ENCODE measurements around the gene GNAO1. TPM values are rescaled to one million over a fixed set of nuclear protein-coding genes. Genes with fewer than 3 reads are reported as not detected.

The GNAO1 gene
- total and polyA plus RNA-seq, 9 of the 15 experiments (the other 6 are each of a cell fraction or from before 2014, with no cell fraction given): 0.07 to 0.42 (median 0.08) TPM; not detected in 5

DNA sequence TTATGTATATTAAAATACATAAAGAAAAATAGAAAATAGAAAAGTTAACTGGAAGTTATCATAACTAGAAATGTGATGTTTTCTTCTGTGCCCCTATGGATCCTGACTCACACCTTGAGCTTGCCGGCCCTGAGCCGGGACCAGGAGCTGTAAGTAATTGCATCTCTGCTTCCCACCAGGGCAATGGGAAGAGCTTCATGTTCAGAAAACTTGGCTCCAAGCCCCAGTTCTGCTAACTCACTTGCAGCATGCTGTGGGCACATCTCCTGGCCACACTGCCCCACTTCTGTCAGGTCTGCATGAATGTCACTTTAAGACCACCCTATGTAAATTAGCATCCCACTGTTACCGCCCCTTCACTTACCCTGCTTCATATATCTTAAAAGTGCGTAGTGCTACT, 37.2 kb downstream of the GNAO1 start:
- WGBS (ENCODE audit: insufficient coverage, low coverage, missing lambda C conversion rate): 4% methylated on average over 4 of the region's 4 CpGs
- Histone ChIP-seq H3K36me3 (ENCODE audit: control insufficient read depth, insufficient read depth, low read length) (no peaks in the 10 kb centered on the region), H3K79me2 (ENCODE audit: control insufficient read depth, insufficient read depth, low read length) (no peaks in the 10 kb centered on the region), H3K4me2 (ENCODE audit: insufficient read depth, low read length) (no peak overlapping the region), H3K9me3 (replicated peaks; ENCODE audit: control insufficient read depth, insufficient read depth, low read depth, low read length) (no peaks in the 10 kb centered on the region), H3K9me1 (ENCODE audit: control insufficient read depth, insufficient read depth, low read length) (no peaks in the 10 kb centered on the region), H3K9ac (ENCODE audit: insufficient read depth in 1 of 2, low read depth in 2 of 2, low read length in 2 of 2) (no peak overlapping the region), H4K20me1 (replicated peaks; ENCODE audit: control insufficient read depth, insufficient read depth, low read length) (no peaks in the 10 kb centered on the region), H3K4me3 (no peak overlapping the region), H3K27ac (ENCODE audit: extremely low read depth, low read depth, low read length) (no peak overlapping the region), H2AFZ (ENCODE audit: low read depth, low read length) (no peak overlapping the region), H3K27me3 (ENCODE audit: control insufficient read depth in 2 of 2, insufficient read depth in 2 of 2, low read length in 2 of 2) (peaks cover 0 to 19% of the 10 kb centered on the region in 2 experiments; a peak in 4 of 5 replicates), H3K4me1 (replicated peaks in 1 of 2; ENCODE audit: control insufficient read depth in 2 of 2, insufficient read depth in 2 of 2, low read length in 2 of 2) (no peaks in the 10 kb centered on the region)
- intact Hi-C loops (cut with micrococcal nuclease): no loop called here
- no peak for FAIRE-seq
- ChIA-PET CTCF (ENCODE audit: low intra/inter-chr PET ratio) (no interaction called here), POLR2A (interaction anchor here (0.5 to 1.2 kb wide), 3 partner anchors 13 to 50 kb away, joined by 3 read pairs; no protein-coding TSS in a partner anchor)
- no peak for ATAC-seq
- in situ Hi-C loops (cut with MboI): no loop called here
- DNase-seq (ENCODE audit: extremely low read depth in 1 of 4, low spot score in 3 of 4): no peak
- TF ChIP-seq EP400 (IDR thresholded peaks at IDR 0.05) (no peak), SRSF3 (IDR thresholded peaks at IDR 0.05; ENCODE audit: insufficient read depth, low read length) (no peak), GATA2 (CRISPR knock-in tag; IDR thresholded peaks at IDR 0.05) (no peak), SAFB (IDR thresholded peaks at IDR 0.05; ENCODE audit: borderline replicate concordance, low read depth, low read length) (no peak), TCF7L2 (IDR thresholded peaks at IDR 0.05; ENCODE audit: low read depth, low read length) (no peak), ZNF282 (CRISPR knock-in tag; IDR thresholded peaks at IDR 0.05) (no peak), KLF1 (tag; IDR thresholded peaks at IDR 0.05) (no peak), ZNF224 (CRISPR knock-in tag; IDR thresholded peaks at IDR 0.05) (no peak), ZNF584 (CRISPR knock-in tag; IDR thresholded peaks at IDR 0.05; ENCODE audit: low read depth) (no peak), HDAC8 (tag; IDR thresholded peaks at IDR 0.05) (no peak)
- TF ChIP-seq, protein P1, sequence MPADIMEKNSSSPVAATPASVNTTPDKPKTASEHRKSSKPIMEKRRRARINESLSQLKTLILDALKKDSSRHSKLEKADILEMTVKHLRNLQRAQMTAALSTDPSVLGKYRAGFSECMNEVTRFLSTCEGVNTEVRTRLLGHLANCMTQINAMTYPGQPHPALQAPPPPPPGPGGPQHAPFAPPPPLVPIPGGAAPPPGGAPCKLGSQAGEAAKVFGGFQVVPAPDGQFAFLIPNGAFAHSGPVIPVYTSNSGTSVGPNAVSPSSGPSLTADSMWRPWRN (IDR thresholded peaks at IDR 0.05; ENCODE audit: low read depth): no peak
- TF ChIP-seq, protein P2, sequence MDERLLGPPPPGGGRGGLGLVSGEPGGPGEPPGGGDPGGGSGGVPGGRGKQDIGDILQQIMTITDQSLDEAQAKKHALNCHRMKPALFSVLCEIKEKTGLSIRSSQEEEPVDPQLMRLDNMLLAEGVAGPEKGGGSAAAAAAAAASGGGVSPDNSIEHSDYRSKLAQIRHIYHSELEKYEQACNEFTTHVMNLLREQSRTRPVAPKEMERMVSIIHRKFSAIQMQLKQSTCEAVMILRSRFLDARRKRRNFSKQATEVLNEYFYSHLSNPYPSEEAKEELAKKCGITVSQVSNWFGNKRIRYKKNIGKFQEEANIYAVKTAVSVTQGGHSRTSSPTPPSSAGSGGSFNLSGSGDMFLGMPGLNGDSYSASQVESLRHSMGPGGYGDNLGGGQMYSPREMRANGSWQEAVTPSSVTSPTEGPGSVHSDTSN (CRISPR knock-in tag; IDR thresholded peaks at IDR 0.05; ENCODE audit: low read depth): no peak
- TF ChIP-seq, protein P2 (tag; conservative IDR thresholded peaks at IDR 0.05; ENCODE audit: low read depth): no peak
- no TSS peak for BruUV-seq (replicated peaks)
